ENCODE results near the gene ARAP3.

Gene ARAP3

GRCh38 chr5:141623611-141624010 lies 58.4 kb downstream of the ARAP3 start:
- DNase-seq (ENCODE audit: extremely low read depth, low read depth) = no peak

GRCh38 chr5:141623186-141623585 lies 58.8 kb downstream of the ARAP3 start:
- DNase-seq (ENCODE audit: extremely low read depth, low read depth) = no peak

More at GRCh38 chr5:141623611-141624010, 58.4 kb downstream of the ARAP3 start:
- TF ChIP-seq, protein P1, sequence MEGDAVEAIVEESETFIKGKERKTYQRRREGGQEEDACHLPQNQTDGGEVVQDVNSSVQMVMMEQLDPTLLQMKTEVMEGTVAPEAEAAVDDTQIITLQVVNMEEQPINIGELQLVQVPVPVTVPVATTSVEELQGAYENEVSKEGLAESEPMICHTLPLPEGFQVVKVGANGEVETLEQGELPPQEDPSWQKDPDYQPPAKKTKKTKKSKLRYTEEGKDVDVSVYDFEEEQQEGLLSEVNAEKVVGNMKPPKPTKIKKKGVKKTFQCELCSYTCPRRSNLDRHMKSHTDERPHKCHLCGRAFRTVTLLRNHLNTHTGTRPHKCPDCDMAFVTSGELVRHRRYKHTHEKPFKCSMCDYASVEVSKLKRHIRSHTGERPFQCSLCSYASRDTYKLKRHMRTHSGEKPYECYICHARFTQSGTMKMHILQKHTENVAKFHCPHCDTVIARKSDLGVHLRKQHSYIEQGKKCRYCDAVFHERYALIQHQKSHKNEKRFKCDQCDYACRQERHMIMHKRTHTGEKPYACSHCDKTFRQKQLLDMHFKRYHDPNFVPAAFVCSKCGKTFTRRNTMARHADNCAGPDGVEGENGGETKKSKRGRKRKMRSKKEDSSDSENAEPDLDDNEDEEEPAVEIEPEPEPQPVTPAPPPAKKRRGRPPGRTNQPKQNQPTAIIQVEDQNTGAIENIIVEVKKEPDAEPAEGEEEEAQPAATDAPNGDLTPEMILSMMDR (IDR thresholded peaks at IDR 0.05; ENCODE audit: low read depth, low read length) = no peak

GRCh38 chr5:141618804-141619554 lies 63.1 kb downstream of the ARAP3 start, which contains the start of gene DIAPH1:
Gene DIAPH1, minus strand, starts transcription at chr5:141619000. Its CDS starts 86 bp downstream, at chr5:141618914.
- TF ChIP-seq, protein P1 (IDR thresholded peaks at IDR 0.05; ENCODE audit: low read depth, low read length) = peak; percentile 98
- peak; percentile 92 for DNase-seq (ENCODE audit: extremely low read depth, low read depth)

More at GRCh38 chr5:141623186-141623585, 58.8 kb downstream of the ARAP3 start:
- TF ChIP-seq, protein P1 (IDR thresholded peaks at IDR 0.05; ENCODE audit: low read depth, low read length) = no peak

GRCh38 chr5:141618030-141618803 lies 63.8 kb downstream of the ARAP3 start:
- DNase-seq (ENCODE audit: extremely low read depth, low read depth) = no peak
- TF ChIP-seq, protein P1 (IDR thresholded peaks at IDR 0.05; ENCODE audit: low read depth, low read length) = no peak

DNA sequence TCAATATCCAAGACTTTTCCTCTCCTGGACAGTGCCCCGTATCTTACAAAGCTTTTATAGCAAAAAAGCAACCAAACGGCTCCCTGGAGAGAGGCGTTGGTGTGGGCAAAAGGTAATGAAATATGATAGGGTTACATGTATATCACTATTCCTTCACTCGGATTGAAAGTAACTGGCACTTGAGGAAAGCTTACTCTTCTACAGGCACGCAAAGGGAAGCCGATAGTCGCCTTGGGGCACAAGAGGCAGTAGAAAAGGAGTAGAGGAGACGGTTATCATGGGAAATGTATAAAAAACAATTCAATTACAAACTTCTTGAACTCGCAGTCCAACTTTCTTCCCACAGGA lies 64.4 kb downstream of the ARAP3 start:
- DNase-seq (ENCODE audit: extremely low read depth, low read depth) = no peak
- TF ChIP-seq, protein P1 (IDR thresholded peaks at IDR 0.05; ENCODE audit: low read depth, low read length) = no peak

DNA sequence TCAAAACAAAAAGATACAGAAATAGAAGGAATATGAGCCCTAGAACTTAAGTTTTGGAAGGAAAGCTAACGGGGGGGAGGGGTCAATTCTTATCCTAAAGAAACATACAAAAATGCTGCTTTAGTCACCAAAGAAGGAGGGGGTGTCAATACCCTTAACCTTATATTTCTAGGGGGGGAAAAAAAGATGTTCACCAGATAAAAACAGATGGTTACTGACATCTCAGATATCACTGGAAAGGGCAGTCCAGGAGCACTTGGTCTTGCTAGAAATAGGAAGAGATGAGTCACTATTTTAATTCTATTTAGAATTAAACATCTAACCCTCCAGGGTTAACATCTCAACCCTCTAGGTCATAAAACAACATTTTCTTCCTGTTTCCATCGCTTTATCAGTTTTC lies 64.9 kb downstream of the ARAP3 start:
- TF ChIP-seq, protein P1 (IDR thresholded peaks at IDR 0.05; ENCODE audit: low read depth, low read length) = no peak
- no peak for DNase-seq (ENCODE audit: extremely low read depth, low read depth)

Measured in AG09319 (cell line).